Neuron (in vitro differentiated cells): ENCODE data around the gene MAGEL2.
A peak's percentile ranks its signal among the peaks of the same experiment; 100 is the strongest.
"Not testable (repeated sequence)": the region's sequence is repeated elsewhere in the genome, so short reads cannot be mapped to it uniquely, and the experiment has no call there.

ENCODE experiments used
- H2AFZ ChIP-seq: one replicate; pipeline ENCODE4 v1.6.1; 2013; ENCODE audit warnings: low read depth, mild to moderate bottlenecking, inconsistent platforms, low read length, moderate library complexity
- H3K27me3 ChIP-seq: one replicate; pipeline ENCODE4 v1.6.1; 2013; ENCODE audit warnings: low read length; ENCODE audit not compliant: insufficient read depth
- H3K36me3 ChIP-seq: one replicate; pipeline ENCODE4 v1.6.1; 2013; ENCODE audit warnings: low read length; ENCODE audit not compliant: insufficient read depth
- H3K4me1 ChIP-seq: one replicate; pipeline ENCODE4 v1.6.1; 2013; ENCODE audit warnings: low read length; ENCODE audit not compliant: insufficient read depth
- H3K4me3 ChIP-seq: 2 replicates; pipeline ENCODE4 v1.5.1; 2013; ENCODE audit warnings: mild to moderate bottlenecking, low read length, moderate library complexity
- H3K9me3 ChIP-seq: one replicate; pipeline ENCODE4 v1.6.1; 2013; ENCODE audit warnings: low read length

MAGEL2 gene

DNA sequence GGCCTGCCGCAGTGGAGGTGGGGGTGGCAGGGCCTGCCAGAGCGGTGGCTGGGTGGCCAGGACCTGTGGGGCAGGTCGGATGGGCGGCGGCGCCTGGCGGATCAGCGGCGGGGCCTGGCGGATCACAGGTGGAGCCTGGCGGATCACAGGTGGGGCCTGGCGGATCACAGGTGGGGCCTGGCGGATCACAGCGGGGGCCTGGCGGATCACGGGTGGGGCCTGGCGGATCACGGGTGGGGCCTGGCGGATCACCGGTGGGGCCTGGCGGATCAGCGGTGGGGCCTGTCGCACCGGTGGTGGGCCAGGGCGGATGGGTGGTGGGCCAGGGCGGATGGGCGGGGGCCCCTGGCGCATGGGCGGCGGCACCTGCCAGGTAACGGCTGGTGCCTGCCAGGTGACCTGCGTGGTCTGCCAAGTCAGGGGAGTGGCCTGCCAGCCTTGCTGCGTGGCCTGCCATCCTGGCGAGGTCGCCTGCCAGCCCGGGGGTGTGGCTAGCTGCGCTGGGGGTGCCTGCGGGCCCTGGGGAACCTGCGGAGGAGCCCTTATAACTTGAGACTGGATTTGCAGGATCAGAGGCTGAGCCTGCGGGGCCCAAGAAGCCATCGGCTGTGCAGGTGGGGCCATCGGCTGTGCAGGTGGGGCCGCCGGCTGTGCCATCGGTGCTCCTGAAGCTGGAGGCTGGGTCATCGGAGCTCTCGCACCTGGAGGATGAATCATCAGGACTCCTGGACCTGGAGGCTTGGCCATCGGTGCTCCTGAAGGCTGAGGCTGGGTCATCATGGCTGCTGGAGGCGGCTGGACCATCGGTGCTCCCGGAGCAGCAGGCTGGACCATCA, 1.3 kb downstream of the MAGEL2 start:
- Histone ChIP-seq H3K36me3 (no peaks in the 10 kb centered on the region), H3K9me3 (no peaks in the 10 kb centered on the region), H3K4me3 (peak overlapping the region; percentile 56), H3K27me3 (no peaks in the 10 kb centered on the region), H2AFZ (no peak overlapping the region), H3K4me1 (peaks cover 8% of the 10 kb centered on the region)

DNA sequence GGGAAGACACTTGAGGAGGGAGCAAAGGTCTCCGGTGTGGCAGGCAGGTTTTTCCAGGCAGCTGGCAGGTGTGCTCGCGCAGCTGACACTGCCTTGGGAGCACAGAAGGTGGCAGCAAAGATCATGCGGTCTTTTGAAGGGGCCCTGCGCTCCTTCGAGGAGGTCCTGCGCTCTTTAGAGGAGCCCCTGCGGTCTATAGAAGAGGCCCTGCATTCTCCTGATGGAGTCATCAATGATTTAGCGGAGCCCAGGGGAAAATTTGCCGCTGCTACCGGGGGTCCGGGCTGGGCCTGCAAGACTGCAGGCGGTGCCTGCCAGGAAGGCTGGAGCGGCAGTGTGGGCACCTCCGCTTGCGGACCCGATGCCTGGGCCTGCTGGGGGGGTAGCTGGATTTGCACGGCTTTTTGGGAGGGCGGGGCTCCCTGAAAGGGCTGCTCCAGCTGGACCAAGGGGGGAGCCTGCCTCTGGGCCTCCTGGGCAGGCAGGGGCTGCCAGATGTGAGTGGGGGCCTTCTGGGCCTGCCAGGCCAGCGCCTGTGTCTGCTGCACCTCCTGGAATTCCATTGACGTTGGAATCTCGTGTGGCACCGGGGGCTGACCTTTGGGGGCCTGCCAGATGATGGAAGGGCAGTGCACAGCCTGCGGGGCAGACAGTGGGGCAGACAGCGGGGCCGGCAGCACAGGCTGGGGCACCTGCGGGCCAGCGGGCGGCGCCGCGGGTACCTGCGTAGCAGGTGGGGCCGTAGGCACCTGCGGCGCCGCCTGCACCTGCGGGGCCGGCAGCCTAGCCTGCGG, 2.1 kb downstream of the MAGEL2 start:
- Histone ChIP-seq H2AFZ (no peak overlapping the region), H3K27me3 (no peaks in the 10 kb centered on the region), H3K4me1 (peaks cover 8% of the 10 kb centered on the region), H3K36me3 (no peaks in the 10 kb centered on the region), H3K4me3 (no peak overlapping the region), H3K9me3 (no peaks in the 10 kb centered on the region)

DNA sequence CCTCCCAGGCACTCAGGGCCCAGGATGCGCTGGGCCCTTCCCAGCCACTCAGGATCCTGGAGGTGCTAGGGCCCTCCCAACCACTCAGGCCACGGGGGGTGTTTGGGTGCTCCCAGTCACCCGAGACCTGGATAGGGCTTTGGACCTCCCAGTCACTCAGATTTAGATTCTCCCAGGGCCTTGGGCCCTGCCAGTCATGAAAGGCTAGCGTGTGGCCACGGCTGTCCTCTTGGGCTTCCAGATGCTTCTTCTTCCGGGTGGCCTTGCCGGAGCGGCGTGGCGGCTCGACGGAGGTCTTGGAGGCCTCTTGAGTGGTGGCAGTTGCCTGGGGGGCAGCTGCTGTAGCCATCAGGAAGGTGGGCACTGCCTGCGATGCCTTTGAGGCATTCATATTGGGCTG, 2.8 kb downstream of the MAGEL2 start:
- H3K36me3 ChIP-seq, result no peaks in the 10 kb centered on the region
- peaks cover 8% of the 10 kb centered on the region for H3K4me1 ChIP-seq
- no peak overlapping the region for H3K4me3 ChIP-seq
- H2AFZ ChIP-seq, result no peak overlapping the region
- H3K27me3 ChIP-seq, result no peaks in the 10 kb centered on the region
- no peaks in the 10 kb centered on the region for H3K9me3 ChIP-seq

DNA sequence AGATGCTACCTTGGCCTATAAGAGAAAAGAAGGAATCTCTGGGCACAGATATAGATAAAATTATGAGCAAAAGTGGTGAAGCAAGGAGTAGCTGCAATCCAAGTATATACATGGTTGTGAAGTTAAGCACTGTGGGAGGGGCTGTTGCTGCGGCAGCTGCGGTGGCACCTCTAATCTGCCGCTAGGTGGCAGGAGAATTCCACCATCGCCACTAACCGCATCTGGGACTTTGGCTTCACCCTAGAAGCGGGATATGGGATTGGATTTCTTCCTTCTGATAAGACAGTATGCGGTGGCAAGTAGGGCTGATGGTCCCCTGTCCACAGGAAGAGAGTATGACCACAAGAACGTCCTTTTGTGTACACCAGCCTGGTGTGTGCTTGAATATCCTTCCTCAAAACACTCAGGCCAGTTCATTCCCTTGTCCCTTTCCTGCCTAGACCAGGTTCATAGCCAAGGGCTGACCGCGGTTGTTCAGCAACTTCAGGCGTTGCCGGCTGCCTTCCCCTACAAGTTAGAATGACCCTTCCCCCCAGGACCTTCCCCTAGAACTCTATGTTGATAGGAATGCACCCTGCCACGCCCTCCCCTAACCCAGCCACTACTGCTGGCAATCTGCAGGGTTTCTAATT, 5.1 kb downstream of the MAGEL2 start:
- Histone ChIP-seq H3K4me1 (peaks cover 3% of the 10 kb centered on the region), H2AFZ (no peak overlapping the region), H3K27me3 (no peaks in the 10 kb centered on the region), H3K4me3 (no peak overlapping the region), H3K9me3 (no peaks in the 10 kb centered on the region), H3K36me3 (no peaks in the 10 kb centered on the region)

DNA sequence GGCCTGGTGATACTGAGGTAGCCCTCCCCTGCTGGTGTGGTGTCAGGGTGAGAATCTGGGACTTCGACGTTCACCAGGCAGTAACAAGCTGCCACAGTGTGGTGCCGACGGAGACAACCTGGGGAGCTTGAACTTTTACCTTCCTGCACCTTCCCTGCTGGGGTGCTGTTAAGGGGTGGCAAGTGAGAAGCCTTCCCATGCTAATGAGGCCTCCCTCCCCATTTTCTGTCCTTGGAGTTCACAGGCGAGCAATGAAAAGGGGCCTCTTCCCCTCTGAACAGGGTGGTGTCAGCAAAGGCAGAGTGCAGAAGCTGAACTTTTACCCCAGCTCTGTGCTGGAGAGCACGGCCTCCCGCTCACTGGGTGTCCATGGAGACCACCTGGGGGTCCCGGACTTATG, 13.5 kb downstream of the MAGEL2 start:
- no peaks in the 10 kb centered on the region for H3K36me3 ChIP-seq
- H2AFZ ChIP-seq, result no peak overlapping the region
- H3K4me3 ChIP-seq, result no peak overlapping the region
- H3K27me3 ChIP-seq, result no peaks in the 10 kb centered on the region
- H3K4me1 ChIP-seq, result no peaks in the 10 kb centered on the region
- no peaks in the 10 kb centered on the region for H3K9me3 ChIP-seq

DNA sequence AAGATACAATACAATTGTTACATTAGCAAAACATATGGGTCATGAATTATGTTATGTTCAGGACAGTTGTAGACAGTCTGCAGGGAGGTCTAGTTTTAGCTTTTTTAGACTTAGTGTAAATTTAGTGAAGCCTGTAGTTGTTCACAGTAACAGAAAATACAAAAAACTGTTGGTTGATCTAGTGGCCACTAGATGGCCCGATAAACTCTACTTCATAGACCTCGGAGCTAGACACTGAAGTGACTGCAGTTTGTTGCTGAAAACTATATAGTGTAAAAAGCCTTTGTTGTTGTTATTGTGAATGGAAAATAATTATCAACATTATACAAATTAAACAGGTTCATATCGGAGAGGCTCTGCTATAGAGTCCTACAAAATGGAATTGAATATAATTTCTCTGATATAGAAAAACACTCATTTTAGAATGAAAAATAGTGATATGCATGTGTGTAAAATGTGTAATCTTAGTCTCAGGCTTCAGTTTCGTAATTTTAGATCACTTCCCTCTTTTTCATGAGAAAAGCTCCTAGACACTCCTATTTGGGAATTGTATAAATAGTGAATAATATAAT, 18.3 kb downstream of the MAGEL2 start:
- Histone ChIP-seq H3K4me3 (no peak overlapping the region), H3K9me3 (no peaks in the 10 kb centered on the region), H3K4me1 (no peaks in the 10 kb centered on the region), H3K27me3 (no peaks in the 10 kb centered on the region), H3K36me3 (no peaks in the 10 kb centered on the region), H2AFZ (no peak overlapping the region)

DNA sequence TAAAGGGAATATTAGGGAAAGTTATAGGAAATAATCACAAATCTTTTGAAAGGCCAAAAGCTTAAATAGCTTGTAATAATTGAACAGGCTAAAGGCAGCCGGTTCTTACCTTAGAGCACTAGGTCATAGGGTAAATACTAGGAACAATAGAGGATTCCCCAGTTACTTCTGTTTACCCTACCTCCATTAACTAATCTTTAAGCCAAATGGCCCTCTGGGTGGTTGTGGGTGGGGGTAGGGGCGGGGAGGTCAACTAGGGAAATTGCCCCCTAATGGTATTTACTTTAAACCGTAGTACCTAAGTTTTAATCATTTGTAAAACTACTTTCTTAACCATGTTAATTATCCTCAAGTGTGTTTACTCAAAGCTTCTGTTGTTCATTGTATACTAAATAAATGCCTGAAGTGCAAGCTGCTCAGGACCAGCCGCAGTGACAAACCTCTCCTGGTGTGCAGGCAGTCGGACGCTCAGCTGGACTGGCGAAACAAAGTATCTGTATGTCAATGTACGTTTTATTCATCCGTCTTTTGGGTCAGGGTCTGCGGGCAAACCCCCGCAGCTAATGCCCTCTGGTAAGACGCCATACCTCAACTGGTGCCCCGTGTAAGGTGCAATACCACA, 18.9 kb downstream of the MAGEL2 start:
- Histone ChIP-seq H3K4me1 (no peaks in the 10 kb centered on the region), H3K36me3 (no peaks in the 10 kb centered on the region), H3K27me3 (no peaks in the 10 kb centered on the region), H2AFZ (no peak overlapping the region), H3K4me3 (no peak overlapping the region), H3K9me3 (no peaks in the 10 kb centered on the region)

DNA sequence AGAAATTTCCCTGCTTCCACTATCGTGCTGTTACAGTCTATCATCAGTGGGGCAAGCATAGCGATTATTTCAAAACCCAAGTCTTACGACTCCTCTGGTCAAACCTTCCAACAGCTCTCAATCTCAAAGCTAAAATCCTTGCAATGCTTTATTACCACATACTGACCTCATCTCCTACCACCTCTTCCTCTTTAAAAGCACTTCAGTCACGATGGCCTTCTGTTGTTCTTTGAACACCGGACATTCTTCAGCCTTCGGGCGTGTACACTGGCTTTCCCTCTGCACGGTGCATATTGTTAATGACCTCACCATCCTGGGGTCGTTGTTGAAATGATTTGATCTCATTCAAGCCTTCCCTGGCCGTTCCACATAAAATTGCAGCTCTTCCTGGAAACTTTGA, 31.1 kb downstream of the MAGEL2 start:
- Histone ChIP-seq H2AFZ (no peak overlapping the region), H3K27me3 (no peaks in the 10 kb centered on the region), H3K9me3 (no peaks in the 10 kb centered on the region), H3K4me1 (peaks cover 3% of the 10 kb centered on the region), H3K4me3 (no peak overlapping the region), H3K36me3 (no peaks in the 10 kb centered on the region)

DNA sequence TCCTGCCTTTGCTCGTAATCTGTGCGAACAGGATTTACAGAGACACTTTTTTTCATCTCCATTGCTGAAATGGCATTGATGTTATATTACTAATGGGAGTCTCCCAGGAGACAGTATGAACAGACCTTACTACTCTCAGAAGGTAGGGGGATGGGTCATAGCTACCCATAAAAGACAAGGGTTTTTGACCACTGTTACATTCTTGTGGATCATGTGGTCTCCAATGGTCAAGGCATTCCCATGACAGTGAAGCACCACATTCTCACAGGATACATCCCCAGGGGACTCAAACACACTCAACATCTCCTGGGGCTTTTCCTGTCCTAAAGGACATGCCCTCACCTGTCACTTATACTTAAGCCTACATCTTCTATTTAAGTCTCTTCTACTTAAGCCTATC, 41.4 kb downstream of the MAGEL2 start:
- Histone ChIP-seq H3K36me3 (no peaks in the 10 kb centered on the region), H3K4me3 (no peak overlapping the region), H3K4me1 (peaks cover 2% of the 10 kb centered on the region), H3K27me3 (no peaks in the 10 kb centered on the region), H3K9me3 (no peaks in the 10 kb centered on the region), H2AFZ (no peak overlapping the region)

DNA sequence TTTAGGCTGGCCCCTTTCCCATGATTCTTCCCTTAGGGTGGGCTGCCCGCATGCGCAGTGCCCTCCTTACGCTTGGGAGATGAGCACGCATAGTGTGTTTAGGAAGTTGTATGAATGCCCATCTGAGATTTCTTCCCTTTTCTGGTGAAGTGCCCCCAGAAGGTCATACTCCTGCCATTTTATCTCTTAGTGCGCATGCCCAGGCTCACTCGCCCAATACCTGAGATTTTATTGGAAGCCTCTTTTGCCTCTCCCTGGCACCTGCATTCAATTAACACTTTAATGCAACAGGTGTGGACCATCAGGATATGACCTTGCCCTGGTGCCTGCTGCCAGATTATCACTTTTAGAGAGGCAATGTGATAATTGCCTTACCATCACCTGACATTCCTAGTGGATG, 45.5 kb downstream of the MAGEL2 start:
- H3K4me1 ChIP-seq, result peaks cover 2% of the 10 kb centered on the region
- H3K4me3 ChIP-seq, result no peak overlapping the region
- H2AFZ ChIP-seq, result no peak overlapping the region

DNA sequence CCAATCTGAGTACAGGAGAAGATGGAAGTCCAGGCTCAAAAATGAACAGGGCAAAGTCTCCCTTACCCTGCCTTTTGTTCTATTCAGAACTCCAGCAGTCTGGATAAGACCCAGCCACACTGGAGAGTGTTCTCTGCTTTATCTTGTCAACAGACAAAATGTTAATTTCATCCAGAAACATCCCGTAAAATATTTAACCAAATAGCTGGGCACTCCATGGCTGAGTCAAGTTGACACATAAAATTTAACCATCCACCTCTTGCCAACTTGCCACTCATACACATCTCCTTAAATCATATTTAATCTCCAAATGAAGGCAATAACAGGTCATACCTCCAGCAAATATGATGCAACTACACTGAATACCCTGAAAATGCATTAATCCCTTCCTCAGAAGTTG, 48.6 kb downstream of the MAGEL2 start:
- H3K36me3 ChIP-seq, result no peaks in the 10 kb centered on the region
- H3K4me3 ChIP-seq, result no peak overlapping the region
- no peaks in the 10 kb centered on the region for H3K4me1 ChIP-seq
- H3K9me3 ChIP-seq, result peaks cover 2% of the 10 kb centered on the region
- no peaks in the 10 kb centered on the region for H3K27me3 ChIP-seq
- no peak overlapping the region for H2AFZ ChIP-seq

More for the DNA sequence above, 45.5 kb downstream of the MAGEL2 start:
- Histone ChIP-seq H3K27me3 (no peaks in the 10 kb centered on the region), H3K9me3 (peaks cover 2% of the 10 kb centered on the region), H3K36me3 (no peaks in the 10 kb centered on the region)

DNA sequence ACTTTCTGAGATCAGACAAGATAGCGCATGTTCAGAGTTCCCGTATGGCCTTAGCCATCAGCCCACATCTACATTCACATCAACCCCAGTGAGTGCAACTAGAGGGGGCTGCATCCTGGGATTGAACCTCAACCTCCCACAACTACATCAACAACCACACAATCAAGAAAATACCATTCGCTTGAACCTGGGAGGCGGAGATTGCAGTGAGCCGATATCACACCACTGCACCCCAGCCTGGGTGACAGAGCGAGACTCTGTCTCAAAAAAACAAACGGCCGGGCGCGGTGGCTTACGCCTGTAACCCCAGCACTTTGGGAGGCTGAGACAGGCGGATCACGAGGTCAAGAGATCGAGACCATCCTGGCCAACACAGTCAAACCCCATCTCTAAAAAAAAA, 50.4 kb downstream of the MAGEL2 start:
- H2AFZ ChIP-seq, H3K4me1 ChIP-seq, H3K27me3 ChIP-seq, H3K4me3 ChIP-seq, H3K36me3 ChIP-seq, H3K9me3 ChIP-seq: not testable (repeated sequence)
